Measurements from ENCODE around the gene MPHOSPH9.

MPHOSPH9 gene

GRCh38 chr12:123150744-123151456 is 82.0 kb downstream of the MPHOSPH9 start, which contains the start of gene PITPNM2:
Gene PITPNM2 (minus strand): TSS chr12:123151090. CDS start chr12:123034590, 116,500 bp downstream.
- FAIRE-seq (no peak), DNase-seq (ENCODE audit: low spot score) (peak; percentile 82)

- FAIRE-seq (no peak), DNase-seq (ENCODE audit: low spot score) (peak; percentile 59)
These were observed 82.6 kb downstream of the MPHOSPH9 start for GRCh38 chr12:123150275-123150743.

DNA sequence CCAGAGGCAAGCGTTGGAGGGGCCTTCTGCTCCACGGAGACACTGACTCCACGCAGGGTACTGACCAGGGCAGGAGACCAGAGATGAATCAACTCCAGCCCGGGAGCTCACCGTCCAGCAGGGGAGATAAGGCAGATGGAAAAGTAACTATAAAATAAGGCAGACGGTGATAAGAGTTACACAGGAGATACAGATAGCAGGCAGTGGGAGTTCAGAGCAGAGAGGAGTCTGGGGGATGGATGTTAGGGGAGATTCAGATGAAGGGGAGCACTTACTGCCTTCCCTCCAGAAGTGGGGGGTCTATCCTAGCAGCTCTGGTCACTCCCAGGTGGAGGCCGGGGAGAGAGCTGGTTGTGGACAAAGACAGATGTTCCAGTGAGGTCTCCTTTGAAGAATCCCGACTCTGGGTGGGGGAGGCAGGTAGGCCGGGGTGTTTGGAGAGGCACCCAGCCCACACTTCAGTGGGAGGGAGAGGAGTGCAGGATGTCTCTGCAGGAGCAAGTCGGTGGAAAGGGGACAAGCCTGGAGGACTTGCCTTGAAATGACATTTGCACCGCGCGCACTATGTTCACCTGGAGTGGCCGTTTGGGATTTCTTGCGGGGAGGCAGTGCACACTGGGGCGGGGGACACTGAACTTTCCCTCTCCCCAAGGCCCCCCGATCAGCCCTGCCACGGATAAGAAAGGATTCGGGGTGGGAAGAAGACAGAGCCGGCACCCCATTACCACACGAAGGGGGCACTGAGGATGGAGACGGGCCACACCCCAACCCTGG is 83.3 kb downstream of the MPHOSPH9 start:
- FAIRE-seq, result no peak
- DNase-seq (ENCODE audit: low spot score), result no peak

DNA sequence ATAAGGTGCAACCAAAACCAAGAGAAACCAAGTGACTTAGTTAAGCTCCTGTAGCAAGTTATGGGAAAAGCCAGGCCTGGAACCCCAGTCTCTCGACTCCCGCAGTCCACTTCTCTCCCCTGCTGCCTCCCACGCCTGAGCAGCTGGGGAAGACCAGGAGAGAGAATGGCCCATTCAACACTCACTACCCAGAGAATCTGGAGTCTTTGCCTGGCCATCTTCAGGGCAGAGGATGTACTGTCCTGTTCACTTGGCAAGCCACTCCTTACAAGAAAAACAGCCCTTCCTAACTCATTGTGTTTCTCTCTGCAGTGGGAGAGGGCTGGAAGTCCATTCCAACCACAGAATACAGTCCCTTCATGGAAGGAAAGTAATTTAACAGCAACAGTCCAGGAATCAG is 83.9 kb downstream of the MPHOSPH9 start:
- DNase-seq (ENCODE audit: low spot score) (no peak), FAIRE-seq (no peak)

GRCh38 chr12:123148655-123149054 is 84.3 kb downstream of the MPHOSPH9 start:
- no peak for DNase-seq (ENCODE audit: low spot score)
- no peak for FAIRE-seq

- DNase-seq (ENCODE audit: low spot score), result no peak
- no peak for FAIRE-seq
These were observed 84.7 kb downstream of the MPHOSPH9 start for GRCh38 chr12:123148223-123148622.

- no peak for FAIRE-seq
These were observed 87.7 kb downstream of the MPHOSPH9 start for GRCh38 chr12:123145211-123145610.

DNA sequence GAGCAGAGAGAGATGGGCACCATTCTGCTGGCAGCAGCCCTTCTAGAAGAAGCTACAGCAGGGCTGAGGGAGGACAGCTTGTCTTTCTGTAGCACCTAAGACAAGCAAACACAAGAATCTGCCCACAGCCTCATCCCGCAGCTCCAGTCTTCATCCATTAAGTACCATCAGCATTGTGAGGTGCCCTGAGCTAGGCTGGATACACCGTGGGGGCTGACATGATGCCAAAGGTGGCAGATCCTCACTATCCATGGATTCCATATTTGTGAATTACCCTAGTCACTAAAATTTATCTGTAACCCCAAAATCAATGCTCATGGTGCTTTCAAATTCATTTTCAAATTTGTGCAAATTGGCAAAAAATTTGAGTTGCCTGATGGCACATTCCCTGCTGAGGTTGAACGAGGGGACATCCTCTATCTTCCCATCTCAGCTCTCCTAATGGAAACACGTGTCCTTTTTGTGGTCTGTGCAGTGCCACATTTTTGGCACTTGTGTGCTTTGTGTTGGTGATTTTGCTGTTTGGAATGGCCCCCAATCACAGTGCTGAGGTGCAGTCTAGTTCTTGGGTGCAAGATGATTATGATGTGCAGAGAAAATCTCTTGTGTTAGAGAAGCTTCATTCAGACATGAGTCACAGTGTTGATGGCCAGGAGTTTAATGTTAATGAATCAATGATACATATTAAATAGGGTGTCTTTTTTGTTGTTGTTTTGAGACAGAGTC is 89.0 kb downstream of the MPHOSPH9 start:
- no peak for DNase-seq (ENCODE audit: low spot score)
- no peak for FAIRE-seq

More at GRCh38 chr12:123145211-123145610, 87.7 kb downstream of the MPHOSPH9 start:
- no peak for DNase-seq (ENCODE audit: low spot score)

GRCh38 chr12:123142921-123143735 is 89.8 kb downstream of the MPHOSPH9 start:
- FAIRE-seq, result no peak
- DNase-seq (ENCODE audit: low spot score), result no peak

- no peak for FAIRE-seq
- no peak for DNase-seq (ENCODE audit: low spot score)
These were observed 90.5 kb downstream of the MPHOSPH9 start for GRCh38 chr12:123142518-123142840.

GRCh38 chr12:123141615-123142517 is 91.1 kb downstream of the MPHOSPH9 start:
- no peak for FAIRE-seq
- peak; percentile 51 for DNase-seq (ENCODE audit: low spot score)

DNA sequence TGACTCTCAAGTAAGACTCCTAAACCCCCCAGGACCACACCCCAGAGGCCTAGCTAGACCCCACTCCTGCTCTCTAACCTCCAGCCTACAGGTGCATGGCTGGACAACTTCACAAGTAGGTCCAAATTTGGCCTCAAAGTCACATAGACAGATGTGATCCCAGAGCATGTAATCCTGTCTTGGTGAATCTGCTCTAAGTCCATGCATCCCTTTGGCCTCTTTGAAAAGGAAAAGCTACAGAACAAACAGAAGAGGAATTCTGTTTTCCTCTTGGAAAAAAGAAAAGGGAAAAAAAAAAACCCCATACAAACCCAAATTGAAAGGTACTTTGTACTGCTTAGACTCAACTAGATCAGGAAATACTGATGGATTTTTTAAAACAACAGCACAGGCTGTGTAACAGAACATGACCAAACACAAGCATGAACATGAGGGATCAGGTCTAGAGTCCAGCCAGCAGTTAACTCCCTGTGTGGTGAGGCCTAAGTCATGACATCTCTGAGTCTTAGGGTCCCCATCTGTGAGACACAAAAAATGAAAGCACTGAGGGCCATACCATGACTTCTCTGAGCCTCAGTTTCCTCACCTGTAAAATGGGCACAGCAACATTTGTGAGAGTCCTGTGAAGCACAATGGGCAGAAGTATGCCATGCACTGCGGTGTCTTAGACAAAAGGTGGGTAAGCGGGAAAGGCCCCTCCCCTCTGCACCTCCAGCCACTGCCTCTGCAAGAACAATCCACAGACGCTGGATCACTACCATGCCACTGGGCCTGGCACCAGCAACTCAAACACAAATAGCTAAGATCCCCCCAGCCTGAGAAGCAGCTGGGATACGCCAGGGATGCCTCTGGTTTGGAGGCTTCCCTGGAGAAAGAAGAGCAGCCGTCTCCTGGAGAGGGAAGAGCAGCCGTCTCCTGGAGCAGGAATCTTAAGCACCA is 92.0 kb downstream of the MPHOSPH9 start:
- FAIRE-seq, result no peak
- no peak for DNase-seq (ENCODE audit: low spot score)

GRCh38 chr12:123139926-123140675 is 92.8 kb downstream of the MPHOSPH9 start:
- no peak for FAIRE-seq
- DNase-seq (ENCODE audit: low spot score), result peak; percentile 44

DNA sequence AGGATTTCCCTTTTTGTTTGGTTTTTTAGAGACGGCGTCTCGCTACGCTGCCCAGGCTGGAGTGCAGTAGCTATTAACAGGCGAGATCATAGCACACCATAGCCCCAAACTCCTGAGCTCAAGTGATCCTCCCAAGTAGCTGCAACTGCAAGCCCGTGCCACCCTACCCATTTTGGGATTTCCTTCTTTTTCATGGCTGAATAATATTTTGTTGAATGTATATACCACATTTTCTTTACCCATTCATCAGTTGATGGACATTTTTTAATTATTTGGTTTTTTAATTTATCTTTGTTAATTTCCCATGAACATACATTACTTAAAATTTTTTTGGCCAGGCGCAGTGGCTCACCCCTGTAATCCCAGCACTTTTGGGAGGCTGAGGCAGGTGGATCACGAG is 97.3 kb downstream of the MPHOSPH9 start:
- FAIRE-seq, result no peak
- no peak for DNase-seq (ENCODE audit: low spot score)

DNA sequence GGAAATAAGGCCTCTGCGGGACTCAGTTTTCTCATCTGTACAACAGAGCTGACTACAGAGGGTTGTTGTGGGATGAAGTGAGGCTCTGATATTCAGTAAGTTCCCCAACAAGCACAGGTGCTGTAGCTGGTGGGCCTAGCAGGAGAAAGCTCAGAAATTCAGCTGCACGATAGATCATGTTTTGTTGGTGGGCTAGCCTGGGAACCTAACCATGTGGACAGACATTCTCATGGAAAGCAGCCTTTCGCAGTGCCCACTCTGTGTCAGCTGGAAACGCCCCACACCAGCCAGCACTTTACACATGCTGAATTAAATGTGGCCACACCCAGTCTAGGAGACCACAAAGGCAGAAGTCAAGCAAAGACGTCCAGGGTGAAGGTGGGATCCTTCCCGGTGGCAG is 98.1 kb downstream of the MPHOSPH9 start:
- FAIRE-seq (no peak), DNase-seq (ENCODE audit: low spot score) (no peak)

DNA sequence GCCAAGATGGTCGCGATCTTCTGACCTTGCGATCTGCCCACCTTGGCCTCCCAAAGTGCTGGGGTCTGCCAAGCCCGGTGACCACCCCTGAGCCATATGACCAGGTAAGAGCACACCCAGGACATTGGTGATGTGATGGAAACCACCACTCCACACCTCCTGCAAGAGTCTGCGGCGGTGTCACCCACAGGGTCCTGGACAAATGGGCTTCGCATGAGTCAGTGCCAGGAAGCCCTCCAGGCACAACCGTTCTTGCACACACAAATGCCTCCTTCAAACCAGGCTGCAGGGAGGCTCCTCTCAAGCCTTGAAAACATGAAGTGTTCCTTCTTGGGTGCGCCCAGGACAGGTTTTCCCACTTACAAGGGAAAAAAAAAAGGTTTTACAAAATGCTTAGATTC is 98.7 kb downstream of the MPHOSPH9 start:
- FAIRE-seq, result no peak
- DNase-seq (ENCODE audit: low spot score), result no peak

GRCh38 chr12:123133701-123134100 is 99.2 kb downstream of the MPHOSPH9 start:
- DNase-seq (ENCODE audit: low spot score) (no peak), FAIRE-seq (no peak)

DNA sequence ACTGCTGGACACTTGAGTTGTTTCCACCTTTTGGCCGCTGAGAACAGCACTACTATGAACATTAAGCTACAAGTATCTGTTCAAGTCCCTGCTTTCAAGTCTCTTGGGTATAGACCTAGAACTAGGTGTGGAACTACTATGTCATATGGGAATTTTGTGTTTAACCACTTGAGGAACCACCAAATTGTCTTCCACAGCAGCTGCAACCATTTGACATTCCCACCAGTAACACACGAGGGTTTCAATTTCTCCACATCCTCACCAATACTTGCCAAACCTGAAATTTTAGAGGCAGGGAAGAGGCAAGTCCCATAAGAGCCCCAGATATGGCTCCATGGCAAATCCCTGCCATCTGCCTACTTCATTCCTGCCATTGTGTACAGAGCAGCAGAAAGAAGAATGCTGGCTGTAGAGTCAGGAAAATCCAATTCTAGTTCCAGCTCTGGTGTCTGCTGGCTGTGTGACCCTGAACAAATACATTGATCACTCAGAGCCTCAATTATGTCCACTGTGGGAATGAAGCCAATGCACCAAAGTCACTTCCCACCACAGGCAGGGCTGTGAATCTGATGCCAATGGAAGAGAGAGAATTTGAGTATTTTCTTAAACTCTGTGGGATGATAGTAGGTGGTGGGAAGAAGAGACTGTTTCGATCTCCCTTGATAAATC is 99.9 kb downstream of the MPHOSPH9 start:
- FAIRE-seq, result no peak
- DNase-seq (ENCODE audit: low spot score), result no peak
